AG20443 (cell line): ENCODE data around the gene MTHFD2L.

Experiments
- DNase-seq: peaks from one replicate; pipeline ENCODE4 v3.0.0; 2012; ENCODE audit warnings: low spot score, mixed read lengths

MTHFD2L gene

GRCh38 chr4:74252933-74253332 is 95.0 kb downstream of the MTHFD2L start:
- DNase-seq: no peak

GRCh38 chr4:74254386-74254785 is 96.5 kb downstream of the MTHFD2L start:
- DNase-seq: no peak

GRCh38 chr4:74255096-74255495 is 97.2 kb downstream of the MTHFD2L start:
- DNase-seq: no peak

GRCh38 chr4:74258963-74259362 is 101.0 kb downstream of the MTHFD2L start:
- DNase-seq: no peak

- no peak for DNase-seq
Observed at GRCh38 chr4:74260036-74260435, 102.1 kb downstream of the MTHFD2L start.

- no peak for DNase-seq
Observed at GRCh38 chr4:74262522-74262921, 104.6 kb downstream of the MTHFD2L start.

DNA sequence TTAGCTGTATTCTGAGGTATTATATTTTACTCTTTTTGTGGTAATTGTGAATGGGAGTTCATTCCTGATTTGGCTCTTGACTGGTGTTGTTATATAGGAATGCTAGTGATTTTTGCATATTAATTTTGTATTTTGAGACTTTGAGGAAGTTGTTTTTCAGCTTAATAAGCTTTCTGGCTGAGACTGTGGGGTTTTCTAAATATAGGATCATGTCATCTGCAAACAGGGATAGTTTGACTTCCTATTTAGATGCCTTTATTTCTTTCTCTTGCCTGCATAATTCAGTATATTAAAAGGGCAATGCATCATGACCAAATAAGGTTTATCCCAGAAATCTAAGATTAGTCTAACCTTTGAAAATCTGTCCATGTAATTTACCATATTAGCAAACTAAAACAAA is 105.6 kb downstream of the MTHFD2L start:
- no peak for DNase-seq

- DNase-seq: no peak
Observed at GRCh38 chr4:74266081-74266480, 108.2 kb downstream of the MTHFD2L start.

DNA sequence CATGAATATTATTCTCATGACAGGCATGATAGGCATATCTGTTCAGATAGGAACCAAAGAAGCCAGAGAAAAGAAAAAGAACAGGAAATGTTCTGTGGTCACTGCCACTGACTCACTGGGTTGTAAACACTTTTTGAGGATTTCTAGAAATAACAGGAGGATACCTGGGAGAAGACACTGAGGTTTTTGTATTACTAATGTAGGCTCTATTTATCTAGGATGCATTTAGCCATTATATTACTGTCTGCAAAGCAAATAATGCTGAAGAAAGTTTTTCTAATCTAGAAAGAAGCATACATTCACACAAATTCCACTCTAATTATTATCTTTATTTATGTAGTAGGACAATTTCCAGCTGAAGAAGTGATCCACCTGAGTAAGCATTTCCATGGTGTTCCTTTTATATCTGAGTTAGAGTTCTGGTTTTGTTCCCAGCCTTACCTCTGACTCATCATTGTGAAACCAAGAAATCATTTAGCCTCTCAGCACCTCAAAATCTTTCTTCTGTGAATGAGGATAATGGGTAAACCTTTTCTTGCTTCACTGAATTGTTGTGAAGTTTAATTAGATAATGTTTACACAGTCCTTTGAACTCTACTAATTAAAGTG is 110.2 kb downstream of the MTHFD2L start:
- DNase-seq: peak; percentile 57

GRCh38 chr4:74268643-74269042 is 110.7 kb downstream of the MTHFD2L start:
- no peak for DNase-seq

- no peak for DNase-seq
Observed at GRCh38 chr4:74278490-74278889, 120.6 kb downstream of the MTHFD2L start.

DNA sequence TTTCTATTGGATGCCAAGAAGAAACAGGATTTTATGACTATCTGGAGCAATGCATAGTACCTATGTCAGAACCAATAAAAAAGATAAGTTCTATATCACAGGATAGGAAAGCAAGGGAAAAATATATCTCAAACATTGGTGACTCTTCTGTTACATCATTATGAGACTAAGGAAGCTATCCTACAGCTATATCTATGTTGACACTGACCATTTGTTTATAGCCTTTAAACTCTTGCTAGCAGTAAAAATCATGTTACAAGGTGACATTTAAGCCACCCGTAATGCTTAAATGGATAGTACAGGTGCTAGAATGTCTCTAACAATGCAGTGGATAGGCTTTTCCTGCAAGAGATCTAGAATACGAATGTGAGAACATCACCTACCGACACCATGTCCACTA is 121.8 kb downstream of the MTHFD2L start:
- no peak for DNase-seq

- DNase-seq: peak; percentile 7
Observed at GRCh38 chr4:74282926-74283325, 125.0 kb downstream of the MTHFD2L start.

DNA sequence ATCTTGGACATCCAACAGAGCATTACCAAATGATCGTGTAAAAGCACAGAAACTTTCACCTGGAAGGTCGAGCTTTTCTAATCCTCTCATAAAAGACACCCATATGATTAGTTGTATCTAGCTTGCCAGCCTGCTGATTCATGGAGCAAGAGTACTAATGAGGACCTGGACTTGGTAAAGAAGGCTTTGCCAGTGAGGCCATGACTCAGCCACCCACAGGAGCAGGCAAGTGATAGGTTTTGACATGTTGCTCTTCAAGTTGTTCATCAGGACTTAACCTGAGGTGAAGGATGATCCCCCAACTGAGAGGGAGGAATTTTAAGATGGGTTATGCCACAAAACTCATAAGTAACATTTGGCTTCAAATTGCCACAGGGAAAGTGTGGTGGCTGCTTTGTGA is 125.7 kb downstream of the MTHFD2L start:
- DNase-seq: peak; percentile 29

DNA sequence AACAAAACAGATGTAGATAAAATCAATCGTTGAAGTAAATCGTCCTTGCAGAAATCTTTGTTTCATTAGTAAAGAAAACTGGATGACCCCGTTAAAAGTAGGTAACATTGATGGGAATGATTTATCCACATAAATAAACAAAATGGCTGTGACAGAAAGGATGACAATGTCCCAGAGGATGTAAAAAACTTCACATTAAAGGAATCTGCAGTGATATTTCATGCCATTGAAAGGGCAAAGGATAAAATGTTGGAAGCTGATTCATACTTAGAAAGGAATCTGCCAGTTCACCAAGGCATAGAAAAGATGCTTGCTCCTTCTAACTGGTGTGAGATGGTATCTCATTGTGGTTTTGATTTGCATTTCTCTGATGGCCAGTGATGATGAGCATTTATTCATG is 126.1 kb downstream of the MTHFD2L start:
- DNase-seq: peak; percentile 28

DNA sequence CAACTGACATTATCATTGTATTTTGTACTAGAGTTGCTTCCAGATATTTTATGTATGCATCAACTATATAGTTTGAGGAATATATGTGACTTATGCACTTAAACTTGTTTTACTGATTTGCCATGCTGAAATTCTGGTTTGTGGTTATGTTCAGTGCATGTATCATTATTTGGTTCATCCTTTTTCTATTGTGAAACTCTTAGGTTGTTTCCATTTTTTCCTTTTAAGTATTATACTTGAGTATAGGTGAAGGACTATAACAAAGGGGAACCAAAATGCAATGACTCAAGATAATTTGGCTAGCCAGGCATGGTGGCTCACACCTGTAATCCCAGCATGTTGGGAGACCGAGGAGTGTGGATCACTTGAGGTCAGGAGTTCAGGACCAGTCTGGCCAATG is 129.2 kb downstream of the MTHFD2L start:
- DNase-seq: no peak

DNA sequence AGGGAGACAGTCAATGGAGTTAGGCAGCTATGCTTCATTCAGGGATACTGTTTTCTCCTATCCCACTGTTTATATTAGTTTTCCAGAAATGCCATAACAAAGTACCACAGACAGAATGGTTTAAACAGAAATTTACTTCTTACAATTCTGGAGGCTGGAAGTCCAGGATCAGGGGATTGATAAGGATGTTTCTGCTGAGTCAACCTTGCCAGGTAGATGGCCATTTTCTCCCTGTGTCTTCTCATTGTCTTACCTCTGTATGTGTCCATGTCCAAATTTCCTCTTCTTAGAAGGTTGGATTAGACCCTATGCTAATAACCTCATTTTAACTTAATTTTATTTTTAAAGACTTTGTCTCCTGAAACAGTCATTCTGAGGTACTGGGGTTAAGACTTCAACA is 129.9 kb downstream of the MTHFD2L start:
- no peak for DNase-seq

DNA sequence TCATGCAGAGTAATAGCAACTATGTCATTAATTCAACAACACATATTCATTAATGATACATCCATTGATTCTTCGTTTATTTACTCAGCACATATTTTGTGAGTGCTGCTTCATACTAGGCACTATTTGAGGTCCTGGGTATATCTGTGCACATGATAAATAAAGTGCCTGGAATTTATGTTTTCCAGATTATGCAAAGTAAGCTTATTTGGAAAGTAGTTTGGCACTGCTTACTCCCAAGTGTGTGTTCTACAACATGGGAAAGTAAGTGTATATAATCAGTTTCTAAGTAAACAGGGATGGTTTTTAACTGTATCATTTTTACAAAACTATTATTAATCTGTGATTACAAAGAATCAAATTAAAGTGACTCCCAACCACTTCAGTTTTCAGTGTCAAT is 133.6 kb downstream of the MTHFD2L start:
- no peak for DNase-seq

- no peak for DNase-seq
Observed at GRCh38 chr4:74292111-74292870, 134.4 kb downstream of the MTHFD2L start.

GRCh38 chr4:74293558-74293957 is 135.6 kb downstream of the MTHFD2L start:
- no peak for DNase-seq

DNA sequence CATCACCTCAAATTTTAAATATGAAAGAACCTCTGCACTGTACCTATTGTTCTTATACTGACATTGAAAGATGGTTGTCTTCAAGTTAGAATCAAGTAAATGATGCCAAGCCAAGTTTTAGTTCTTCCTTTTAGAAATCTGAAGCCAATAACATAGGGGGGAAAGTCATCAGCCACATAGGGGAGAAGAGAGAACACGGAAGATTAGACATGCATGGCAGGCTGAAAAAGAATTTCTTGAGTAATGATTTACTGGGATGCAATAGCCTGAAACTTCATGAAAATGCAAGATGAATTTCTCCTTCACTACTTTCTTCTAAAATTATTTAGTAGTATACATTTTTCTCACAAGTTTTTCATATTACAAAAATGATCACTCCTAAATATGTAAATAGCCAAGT is 136.8 kb downstream of the MTHFD2L start:
- no peak for DNase-seq

DNA sequence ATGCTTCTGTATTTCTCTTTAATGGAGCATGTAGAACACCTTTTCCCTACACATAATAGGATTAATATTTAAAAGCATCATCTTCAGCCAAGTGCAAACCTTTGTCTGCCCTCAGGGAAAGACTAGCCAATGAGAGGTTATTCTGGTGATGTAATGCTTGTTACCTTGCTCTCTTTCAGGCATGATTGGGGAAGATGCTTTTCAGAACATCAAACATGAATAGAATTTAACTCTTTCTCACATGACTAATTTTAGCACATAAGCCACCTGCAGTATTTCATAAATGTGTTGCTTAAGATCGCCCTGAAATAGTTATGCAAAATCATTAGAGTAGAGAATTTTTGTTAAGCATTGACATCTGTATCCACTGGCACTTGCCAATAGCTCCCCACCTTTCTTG is 139.6 kb downstream of the MTHFD2L start:
- no peak for DNase-seq

- no peak for DNase-seq
Observed at GRCh38 chr4:74304095-74304625, 146.2 kb downstream of the MTHFD2L start.

DNA sequence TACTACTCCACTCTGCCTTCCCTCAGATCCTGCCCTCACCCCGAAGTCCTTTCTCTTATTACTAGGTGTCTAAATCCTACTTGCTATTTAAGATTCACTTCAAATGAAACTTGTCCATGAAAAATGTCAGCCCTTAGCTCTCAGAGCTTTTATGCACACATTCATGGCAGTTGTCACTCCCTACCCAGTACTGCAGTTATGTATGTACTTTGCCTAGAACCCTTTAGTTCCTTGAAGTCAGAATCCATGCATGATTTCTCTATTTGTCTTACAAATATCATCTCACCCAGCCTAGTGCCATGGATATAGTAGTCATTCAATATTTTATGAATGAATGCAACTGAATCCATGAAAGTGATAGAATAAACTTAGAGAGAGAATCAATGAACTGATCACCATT is 147.1 kb downstream of the MTHFD2L start:
- DNase-seq: no peak
